Adrenal gland (tissue), 5 donors: ENCODE data around the gene GRXCR2.

ENCODE experiments used
- POLR2A ChIP-seq, 2 donors: fragments of 450-650 bp; IDR thresholded peaks; one replicate each; pipeline ENCODE4 v1.6.1; 2017; ENCODE audit warnings: antibody characterized with exemption in 2 of 2, mild to moderate bottlenecking in 2 of 2, moderate library complexity in 1 of 2
- TF ChIP-seq, protein P1 (sequence below), 6 experiments: fragments of 450-650 bp in 4 of 6; fragments of 200-600 bp in 2 of 6; sonication (generic) in 1 of 6; IDR thresholded peaks; 1 replicate in 5 of 6; 2 replicates in 1 of 6; pipeline versions ENCODE4 v1.5.1 to v1.8.0; 2016 to 2021; ENCODE audit warnings: antibody characterized with exemption in 6 of 6, mild to moderate bottlenecking in 2 of 6, moderate library complexity in 1 of 6
- donor health status: DM: no; HTN: no; CAD: no.

DNA sequence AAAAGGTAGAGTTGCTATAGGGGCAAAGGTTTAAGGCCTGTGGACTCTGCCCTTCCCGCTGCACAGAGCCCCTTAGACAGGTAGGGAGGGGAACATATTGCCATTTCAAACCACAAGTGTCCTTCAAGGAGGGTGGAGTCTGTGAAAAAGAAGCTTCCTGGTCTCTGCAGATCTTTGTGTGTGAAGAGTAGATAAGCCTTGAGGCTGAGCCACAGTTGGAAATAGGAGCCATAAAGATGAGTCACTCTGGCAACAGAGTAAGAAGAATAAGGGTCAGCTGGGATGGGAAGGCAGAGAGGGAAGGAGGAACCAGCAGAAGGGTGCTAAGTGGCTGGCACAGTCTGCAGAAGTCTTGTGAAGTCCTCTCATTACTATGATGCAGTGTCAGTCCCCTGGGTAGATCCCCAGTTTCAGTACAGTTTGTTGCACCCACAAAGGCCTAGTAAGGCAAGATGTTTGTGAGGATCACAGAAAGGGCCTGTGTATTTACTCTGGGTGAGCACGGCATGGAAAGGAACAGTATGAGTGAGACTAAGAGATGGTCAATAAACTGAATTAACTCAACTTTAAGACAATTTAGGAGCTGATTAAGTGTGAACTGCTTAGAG is 18.1 kb downstream of the GRXCR2 start:
- no peak for TF ChIP-seq POLR2A (IDR thresholded peaks at IDR 0.05)
- TF ChIP-seq, protein P1, sequence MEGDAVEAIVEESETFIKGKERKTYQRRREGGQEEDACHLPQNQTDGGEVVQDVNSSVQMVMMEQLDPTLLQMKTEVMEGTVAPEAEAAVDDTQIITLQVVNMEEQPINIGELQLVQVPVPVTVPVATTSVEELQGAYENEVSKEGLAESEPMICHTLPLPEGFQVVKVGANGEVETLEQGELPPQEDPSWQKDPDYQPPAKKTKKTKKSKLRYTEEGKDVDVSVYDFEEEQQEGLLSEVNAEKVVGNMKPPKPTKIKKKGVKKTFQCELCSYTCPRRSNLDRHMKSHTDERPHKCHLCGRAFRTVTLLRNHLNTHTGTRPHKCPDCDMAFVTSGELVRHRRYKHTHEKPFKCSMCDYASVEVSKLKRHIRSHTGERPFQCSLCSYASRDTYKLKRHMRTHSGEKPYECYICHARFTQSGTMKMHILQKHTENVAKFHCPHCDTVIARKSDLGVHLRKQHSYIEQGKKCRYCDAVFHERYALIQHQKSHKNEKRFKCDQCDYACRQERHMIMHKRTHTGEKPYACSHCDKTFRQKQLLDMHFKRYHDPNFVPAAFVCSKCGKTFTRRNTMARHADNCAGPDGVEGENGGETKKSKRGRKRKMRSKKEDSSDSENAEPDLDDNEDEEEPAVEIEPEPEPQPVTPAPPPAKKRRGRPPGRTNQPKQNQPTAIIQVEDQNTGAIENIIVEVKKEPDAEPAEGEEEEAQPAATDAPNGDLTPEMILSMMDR (IDR thresholded peaks at IDR 0.05): no peak
